Activated CD4-positive, alpha-beta T cell treated with anti-CD3 and anti-CD28 coated beads, Interleukin-2, amount 10 ng/mL, durations not matched to agents 24 days and 14 days (primary cell): ENCODE data around the gene CMSS1. TPM values are rescaled to one million over a fixed set of nuclear protein-coding genes. Genes with fewer than 3 reads are reported as not detected.
"Not testable (repeated sequence)": the region's sequence is repeated elsewhere in the genome, so short reads cannot be mapped to it uniquely, and the experiment has no call there.

Experiments
- DNase-seq: peaks from one replicate; pipeline ENCODE4 v3.0.0; 2022
- H3K27ac Mint-ChIP-seq: one replicate; pipeline ENCODE4 v1.8.0; 2022; ENCODE audit warnings: mild to moderate bottlenecking, mixed read lengths
- H3K27me3 Mint-ChIP-seq: one replicate; pipeline ENCODE4 v1.8.0; 2022; ENCODE audit warnings: mixed read lengths
- H3K36me3 Mint-ChIP-seq: one replicate; pipeline ENCODE4 v1.8.0; 2022; ENCODE audit warnings: low read depth, mild to moderate bottlenecking, mixed read lengths
- H3K4me1 Mint-ChIP-seq: one replicate; pipeline ENCODE4 v1.8.0; 2021; ENCODE audit warnings: mixed read lengths
- H3K4me3 Mint-ChIP-seq: one replicate; pipeline ENCODE4 v1.8.0; 2022; ENCODE audit warnings: mild to moderate bottlenecking, moderate library complexity, mixed read lengths
- H3K9me3 Mint-ChIP-seq: one replicate; pipeline ENCODE4 v1.8.0; 2021; ENCODE audit warnings: mixed read lengths
- intact Hi-C: fragments of 100-400 bp; cut with micrococcal nuclease; formaldehyde crosslinking; loops from one replicate; pipeline ENCODE4 v1.15.1; 2023
- total RNA-seq: library from RNA; stranded (reverse); gene quantifications from 2 replicates; pipeline ENCODE4 v1.2.3, GENCODE V29; 2022

The CMSS1 gene
- total RNA-seq, 1 donor from 2014 or later: 126 TPM

- no peak overlapping the region for H3K27ac Mint-ChIP-seq
- H3K27me3 Mint-ChIP-seq: no peaks in the 10 kb centered on the region
- intact Hi-C loops: no loop called here
- H3K9me3 Mint-ChIP-seq: no peaks in the 10 kb centered on the region
- H3K36me3 Mint-ChIP-seq: peaks cover 3% of the 10 kb centered on the region
- H3K4me3 Mint-ChIP-seq: no peak overlapping the region
- peaks cover 20% of the 10 kb centered on the region for H3K4me1 Mint-ChIP-seq
- no peak for DNase-seq
Measured at GRCh38 chr3:100207886-100208285, 390.2 kb downstream of the CMSS1 start.

DNA sequence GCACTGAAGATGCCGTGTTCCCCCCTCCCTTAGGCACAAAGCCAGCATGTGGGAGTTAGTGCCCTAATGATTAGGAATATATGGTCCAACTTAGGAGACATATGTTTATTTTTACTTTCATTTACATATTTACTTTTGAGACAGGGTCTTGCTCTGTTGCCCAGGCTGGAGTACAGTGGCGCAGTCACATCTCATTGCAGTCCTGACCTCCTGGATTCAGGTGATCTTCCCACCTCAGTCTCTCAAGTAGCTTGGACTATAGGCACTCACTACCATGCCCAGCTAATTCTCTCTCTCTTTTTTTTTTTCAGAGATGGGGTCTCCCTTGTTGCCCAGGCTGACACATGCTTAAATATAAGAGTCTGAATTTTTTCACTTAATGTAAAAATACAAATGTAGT, 391.5 kb downstream of the CMSS1 start:
- peaks cover 3% of the 10 kb centered on the region for H3K36me3 Mint-ChIP-seq
- intact Hi-C loops: no loop called here
- H3K9me3 Mint-ChIP-seq: no peaks in the 10 kb centered on the region
- DNase-seq: no peak
- peaks cover 20% of the 10 kb centered on the region for H3K4me1 Mint-ChIP-seq
- H3K27me3 Mint-ChIP-seq: peaks cover 2% of the 10 kb centered on the region
- no peak overlapping the region for H3K4me3 Mint-ChIP-seq
- no peak overlapping the region for H3K27ac Mint-ChIP-seq

DNA sequence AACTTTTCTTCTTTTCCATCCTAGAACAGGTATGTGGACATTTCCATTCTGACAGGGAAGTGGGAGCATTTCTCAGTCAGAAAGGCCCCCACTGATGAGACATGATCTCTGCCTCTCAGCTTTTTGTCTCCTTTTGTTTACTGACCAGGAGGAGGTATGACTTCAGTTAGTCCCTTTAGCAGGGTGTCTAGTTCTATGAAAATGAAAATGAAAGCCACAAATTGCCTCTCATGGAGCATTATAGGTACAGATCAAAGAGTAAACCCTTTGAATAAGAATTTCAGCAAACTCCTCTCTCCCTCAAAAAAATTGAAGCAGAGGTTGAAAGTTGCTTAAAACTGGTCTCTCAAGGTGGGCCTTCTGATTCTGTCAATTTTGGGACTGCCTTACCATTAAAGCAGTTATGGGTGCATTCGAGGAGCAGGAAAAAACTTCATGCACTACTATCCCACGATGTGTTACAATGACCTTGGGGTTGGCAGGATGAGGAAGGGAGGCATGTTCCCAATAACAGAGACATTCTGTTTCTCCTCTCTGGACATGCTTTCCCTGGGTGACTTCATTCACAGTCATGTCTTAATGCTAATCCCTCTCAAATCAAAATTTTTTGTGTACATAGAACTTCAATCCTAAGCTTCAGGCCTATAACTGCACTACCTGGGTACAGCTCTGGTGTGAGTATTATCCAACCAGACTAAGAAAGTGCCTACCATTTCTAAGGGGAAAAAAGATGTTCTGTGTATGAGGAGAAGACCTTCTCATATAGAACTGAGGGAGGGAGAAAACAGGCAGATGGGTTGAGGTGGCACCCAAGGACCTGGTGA, 392.5 kb downstream of the CMSS1 start:
- H3K4me1 Mint-ChIP-seq: peaks cover 20% of the 10 kb centered on the region
- peak overlapping the region; percentile 65 for H3K4me3 Mint-ChIP-seq
- intact Hi-C loops: loop anchor here (2.0 to 5.0 kb wide), 3 partner anchors 51 to 393 kb away; partner anchors contain the start of genes CMSS1 and TBC1D23
- no peaks in the 10 kb centered on the region for H3K9me3 Mint-ChIP-seq
- DNase-seq: peak; percentile 74
- H3K36me3 Mint-ChIP-seq: peaks cover 3% of the 10 kb centered on the region
- H3K27me3 Mint-ChIP-seq: peaks cover 3% of the 10 kb centered on the region
- peak overlapping the region; percentile 82 for H3K27ac Mint-ChIP-seq

DNA sequence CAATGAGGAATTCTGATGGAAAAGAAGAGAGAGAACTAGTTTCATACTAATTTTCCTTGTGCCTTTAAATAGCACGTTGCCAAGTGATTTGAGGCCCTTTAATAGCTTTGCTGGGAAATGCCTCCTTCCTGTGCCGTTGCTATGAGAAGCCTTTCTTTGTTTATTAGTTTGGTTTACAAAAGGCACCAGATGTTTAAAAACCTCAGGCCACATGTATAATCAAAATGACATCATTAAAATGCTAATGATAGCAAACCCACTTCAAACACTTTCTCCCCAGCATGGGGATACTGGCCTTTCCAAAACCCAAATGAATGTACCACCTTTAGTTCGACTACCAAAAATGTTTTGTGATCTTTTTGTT, 393.1 kb downstream of the CMSS1 start:
- H3K27me3 Mint-ChIP-seq: peaks cover 3% of the 10 kb centered on the region
- no peak overlapping the region for H3K4me3 Mint-ChIP-seq
- H3K27ac Mint-ChIP-seq: peak overlapping the region; percentile 82
- peaks cover 3% of the 10 kb centered on the region for H3K36me3 Mint-ChIP-seq
- H3K4me1 Mint-ChIP-seq: peaks cover 20% of the 10 kb centered on the region
- H3K9me3 Mint-ChIP-seq: no peaks in the 10 kb centered on the region
- peak; percentile 75 for DNase-seq
- intact Hi-C loops: loop anchor here (2.0 to 5.0 kb wide), 3 partner anchors 50 to 393 kb away; partner anchors contain the start of genes CMSS1 and TBC1D23

DNA sequence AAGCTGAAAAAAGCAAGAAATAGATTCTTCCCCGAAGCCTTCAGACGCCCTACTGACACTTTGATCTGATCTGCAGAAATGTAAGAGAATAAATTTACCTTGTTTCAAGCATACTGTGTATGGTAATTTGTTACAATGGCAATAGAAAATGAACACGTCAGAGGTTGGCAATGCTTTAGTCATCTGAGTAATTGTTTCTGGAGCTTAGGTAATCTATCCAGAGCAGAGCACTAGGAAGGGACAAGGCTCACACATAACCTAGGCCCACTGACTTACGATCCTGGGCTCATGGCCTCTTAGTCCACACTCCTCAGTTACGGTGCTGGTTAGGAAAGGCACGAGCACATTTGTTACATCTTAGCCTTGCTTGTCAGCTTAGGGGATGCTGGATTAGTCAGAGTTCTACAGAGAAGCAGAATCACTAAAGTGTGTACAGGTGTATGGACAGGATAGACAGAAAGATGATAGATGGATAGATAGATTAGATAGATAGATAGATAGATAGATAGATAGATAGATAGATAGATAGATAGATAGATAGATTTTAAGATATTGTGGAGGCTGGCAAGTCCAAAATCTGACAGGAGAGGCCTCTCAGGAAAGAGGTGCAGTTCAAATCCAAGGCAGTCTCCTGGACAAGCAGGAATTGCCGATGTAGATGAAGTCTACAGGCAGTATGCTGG, 396.4 kb downstream of the CMSS1 start:
- no peak for DNase-seq
- intact Hi-C loops: loop anchor here (5.0 kb wide), 2 partner anchors 382 to 397 kb away; partner anchors contain the start of gene CMSS1
- Mint-ChIP-seq H3K9me3 (peaks cover 3% of the 10 kb centered on the region), H3K27me3 (peaks cover 17% of the 10 kb centered on the region), H3K27ac (no peak overlapping the region), H3K36me3 (no peaks in the 10 kb centered on the region), H3K4me1 (peaks cover 18% of the 10 kb centered on the region), H3K4me3 (no peak overlapping the region)

DNA sequence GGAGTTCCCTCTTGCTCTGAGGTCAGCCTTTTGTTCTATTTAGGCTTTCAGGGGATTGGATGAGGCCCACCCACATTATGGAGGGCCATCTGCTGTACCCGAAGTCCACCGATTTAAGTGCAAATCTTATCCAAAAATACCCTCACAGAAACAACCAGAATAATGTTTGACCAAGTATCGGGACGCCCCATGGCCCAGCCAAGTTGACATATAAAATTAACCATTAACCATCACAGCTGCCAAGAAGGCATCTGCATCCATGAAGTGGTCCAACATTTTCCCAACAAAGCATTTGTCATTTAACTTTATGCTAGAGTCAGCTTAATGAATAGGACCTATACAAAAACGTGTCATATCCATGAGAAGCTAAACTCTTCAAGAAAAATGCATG, 396.9 kb downstream of the CMSS1 start:
- H3K27me3 Mint-ChIP-seq: peaks cover 20% of the 10 kb centered on the region
- H3K9me3 Mint-ChIP-seq: peaks cover 8% of the 10 kb centered on the region
- H3K36me3 Mint-ChIP-seq: peaks cover 3% of the 10 kb centered on the region
- no peak overlapping the region for H3K27ac Mint-ChIP-seq
- no peak for DNase-seq
- intact Hi-C loops: loop anchor here (5.0 kb wide), 2 partner anchors 382 to 397 kb away; partner anchors contain the start of gene CMSS1
- H3K4me1 Mint-ChIP-seq: peaks cover 17% of the 10 kb centered on the region
- no peak overlapping the region for H3K4me3 Mint-ChIP-seq

DNA sequence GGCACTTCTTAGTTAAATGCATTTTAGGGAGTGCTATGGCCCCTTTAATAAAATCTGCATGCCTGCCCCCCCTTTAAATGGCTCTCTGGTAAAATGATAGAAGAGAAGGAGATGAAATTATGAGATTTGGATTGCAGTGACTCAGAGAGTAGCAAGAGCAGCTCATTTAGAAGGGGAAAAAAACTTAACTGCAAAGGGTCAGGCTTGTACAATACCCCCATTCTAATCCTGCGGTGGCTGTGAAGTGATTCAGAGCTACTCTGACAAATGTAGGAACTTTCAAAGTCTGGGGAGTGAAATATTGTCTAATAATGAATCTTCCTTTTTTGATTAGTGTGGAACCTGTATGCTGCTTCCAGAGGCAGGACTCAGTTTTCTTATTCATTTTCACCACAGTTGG, 399.1 kb downstream of the CMSS1 start:
- no peak overlapping the region for H3K4me3 Mint-ChIP-seq
- DNase-seq: no peak
- intact Hi-C loops: no loop called here
- peaks cover 12% of the 10 kb centered on the region for H3K9me3 Mint-ChIP-seq
- peaks cover 20% of the 10 kb centered on the region for H3K27me3 Mint-ChIP-seq
- peaks cover 5% of the 10 kb centered on the region for H3K4me1 Mint-ChIP-seq
- H3K36me3 Mint-ChIP-seq: peaks cover 3% of the 10 kb centered on the region
- H3K27ac Mint-ChIP-seq: no peak overlapping the region

GRCh38 chr3:100221159-100221558, 403.5 kb downstream of the CMSS1 start:
- Mint-ChIP-seq H3K36me3 (peaks cover 3% of the 10 kb centered on the region), H3K27ac (no peak overlapping the region), H3K27me3 (peaks cover 21% of the 10 kb centered on the region), H3K4me1 (peaks cover 5% of the 10 kb centered on the region), H3K9me3 (peaks cover 12% of the 10 kb centered on the region), H3K4me3 (no peak overlapping the region)
- intact Hi-C loops: no loop called here
- DNase-seq: no peak

DNA sequence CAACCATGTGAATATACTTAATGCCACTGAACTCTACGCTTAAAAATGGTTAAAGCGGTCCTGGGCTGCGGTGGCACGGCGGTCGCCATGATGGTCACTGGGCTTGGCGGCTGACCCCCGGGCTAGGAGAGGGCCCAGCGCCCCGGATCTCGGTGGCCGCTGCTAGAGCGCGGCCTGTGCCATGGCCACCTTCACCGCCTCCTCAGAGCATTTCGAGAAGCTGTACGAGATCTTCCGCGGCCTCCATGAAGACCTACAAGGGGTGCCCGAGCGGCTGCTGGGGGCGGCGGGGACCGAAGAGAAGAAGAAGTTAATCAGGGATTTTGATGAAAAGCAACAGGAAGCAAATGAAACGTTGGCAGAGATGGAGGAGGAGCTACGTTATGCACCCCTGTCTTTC, 407.5 kb downstream of the CMSS1 start:
- H3K4me3 Mint-ChIP-seq: no peak overlapping the region
- H3K27me3 Mint-ChIP-seq: peaks cover 5% of the 10 kb centered on the region
- H3K9me3 Mint-ChIP-seq: peaks cover 4% of the 10 kb centered on the region
- H3K4me1 Mint-ChIP-seq: peaks cover 14% of the 10 kb centered on the region
- DNase-seq: no peak
- no peaks in the 10 kb centered on the region for H3K36me3 Mint-ChIP-seq
- intact Hi-C loops: no loop called here
- H3K27ac Mint-ChIP-seq: no peak overlapping the region

- peaks cover 5% of the 10 kb centered on the region for H3K27me3 Mint-ChIP-seq
- no peak for DNase-seq
- H3K27ac Mint-ChIP-seq: no peak overlapping the region
- H3K36me3 Mint-ChIP-seq: no peaks in the 10 kb centered on the region
- intact Hi-C loops: no loop called here
- peaks cover 1% of the 10 kb centered on the region for H3K9me3 Mint-ChIP-seq
- no peak overlapping the region for H3K4me3 Mint-ChIP-seq
- peaks cover 13% of the 10 kb centered on the region for H3K4me1 Mint-ChIP-seq
Measured at GRCh38 chr3:100225883-100226282, 408.2 kb downstream of the CMSS1 start.

GRCh38 chr3:100226712-100227429, 409.2 kb downstream of the CMSS1 start:
- Mint-ChIP-seq H3K27me3 (peaks cover 5% of the 10 kb centered on the region), H3K4me1 (peaks cover 10% of the 10 kb centered on the region), H3K9me3 (no peaks in the 10 kb centered on the region), H3K36me3 (no peaks in the 10 kb centered on the region), H3K4me3 (no peak overlapping the region), H3K27ac (no peak overlapping the region)
- intact Hi-C loops: no loop called here
- DNase-seq: no peak

- no peaks in the 10 kb centered on the region for H3K36me3 Mint-ChIP-seq
- H3K4me1 Mint-ChIP-seq: peaks cover 10% of the 10 kb centered on the region
- H3K9me3 Mint-ChIP-seq: no peaks in the 10 kb centered on the region
- H3K4me3 Mint-ChIP-seq: no peak overlapping the region
- H3K27me3 Mint-ChIP-seq: peaks cover 5% of the 10 kb centered on the region
- intact Hi-C loops: no loop called here
- DNase-seq: no peak
- no peak overlapping the region for H3K27ac Mint-ChIP-seq
Measured at GRCh38 chr3:100227511-100227921, 409.9 kb downstream of the CMSS1 start.

DNA sequence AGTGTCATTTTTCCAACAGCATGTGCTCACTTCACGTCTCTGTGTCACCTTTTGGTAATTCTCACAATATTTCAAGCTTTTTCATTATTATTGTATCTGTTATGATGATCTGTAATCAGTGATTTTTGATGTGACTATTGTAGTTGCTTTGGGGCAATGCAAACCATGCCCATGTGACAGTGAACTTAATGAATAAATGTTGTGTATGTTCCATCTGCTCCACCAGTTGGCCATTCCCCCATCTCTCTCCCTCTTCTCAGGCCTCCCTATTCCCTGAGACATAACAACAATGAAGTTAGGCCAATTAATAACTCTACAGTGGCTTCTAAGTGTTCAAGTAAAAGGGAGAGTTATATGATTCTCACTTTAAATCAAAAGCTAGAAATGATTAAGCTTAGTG, 410.6 kb downstream of the CMSS1 start:
- no peak overlapping the region for H3K4me3 Mint-ChIP-seq
- H3K27me3 Mint-ChIP-seq: peaks cover 2% of the 10 kb centered on the region
- H3K4me1 Mint-ChIP-seq: peaks cover 10% of the 10 kb centered on the region
- no peak for DNase-seq
- H3K27ac Mint-ChIP-seq: no peak overlapping the region
- H3K36me3 Mint-ChIP-seq: no peaks in the 10 kb centered on the region
- H3K9me3 Mint-ChIP-seq: no peaks in the 10 kb centered on the region
- intact Hi-C loops: no loop called here

GRCh38 chr3:100229188-100229587, 411.5 kb downstream of the CMSS1 start:
- H3K4me1 Mint-ChIP-seq, H3K9me3 Mint-ChIP-seq, DNase-seq, intact Hi-C loops, H3K4me3 Mint-ChIP-seq, H3K27me3 Mint-ChIP-seq, H3K36me3 Mint-ChIP-seq: not testable (repeated sequence)
- peak overlapping the region; percentile 18 for H3K27ac Mint-ChIP-seq
